ENCODE data around the gene OTOP2. TPM values are rescaled to one million over a fixed set of nuclear protein-coding genes. Genes with fewer than 3 reads are reported as not detected.
"Not testable (repeated sequence)": the region's sequence is repeated elsewhere in the genome, so short reads cannot be mapped to it uniquely, and the experiment has no call there.

The OTOP2 gene
- total RNA-seq, 2 experiments from 2014 or later: not detected

- ChIA-PET POLR2A (interaction anchor here (1.8 kb wide), 1 partner anchor 34 kb away, joined by 9 read pairs; the partner anchor contains the start of gene FDXR), CTCF (ENCODE audit: unreplicated experiment) (no interaction called here)
- H3K4me1 ChIP-seq (ENCODE audit: insufficient read depth, low read length, poor library complexity, severe bottlenecking): no peaks in the 10 kb centered on the region
- no peak overlapping the region for H2AFZ ChIP-seq (ENCODE audit: low read length)
- BruUV-seq (replicated peaks): no TSS peak
- no peak for DNase-seq (ENCODE audit: low spot score)
- no peaks in the 10 kb centered on the region for H4K20me1 ChIP-seq (ENCODE audit: insufficient read depth, low read length)
- H3K9me2 ChIP-seq (ENCODE audit: insufficient read depth, low read length): no peaks in the 10 kb centered on the region
- intact Hi-C loops (cut with micrococcal nuclease; ENCODE audit: unreplicated experiment): no loop called here
- H3K4me3 ChIP-seq (ENCODE audit: low read depth, low read length, poor library complexity, severe bottlenecking): no peak overlapping the region
- no peaks in the 10 kb centered on the region for H3K9me3 ChIP-seq (ENCODE audit: low read length)
- no peak overlapping the region for H3K27ac ChIP-seq (ENCODE audit: low read depth, low read length, poor library complexity, severe bottlenecking)
- H3K79me2 ChIP-seq (ENCODE audit: insufficient read depth, low read depth, low read length): no peaks in the 10 kb centered on the region
- no peak overlapping the region for H3K4me2 ChIP-seq (ENCODE audit: low read length)
- no peaks in the 10 kb centered on the region for H3K36me3 ChIP-seq (ENCODE audit: insufficient read depth, low read length)
- TF ChIP-seq EZH2phosphoT487 (IDR thresholded peaks at IDR 0.05; ENCODE audit: borderline replicate concordance, low read depth, low read length): no peak
- TF ChIP-seq, protein P1, sequence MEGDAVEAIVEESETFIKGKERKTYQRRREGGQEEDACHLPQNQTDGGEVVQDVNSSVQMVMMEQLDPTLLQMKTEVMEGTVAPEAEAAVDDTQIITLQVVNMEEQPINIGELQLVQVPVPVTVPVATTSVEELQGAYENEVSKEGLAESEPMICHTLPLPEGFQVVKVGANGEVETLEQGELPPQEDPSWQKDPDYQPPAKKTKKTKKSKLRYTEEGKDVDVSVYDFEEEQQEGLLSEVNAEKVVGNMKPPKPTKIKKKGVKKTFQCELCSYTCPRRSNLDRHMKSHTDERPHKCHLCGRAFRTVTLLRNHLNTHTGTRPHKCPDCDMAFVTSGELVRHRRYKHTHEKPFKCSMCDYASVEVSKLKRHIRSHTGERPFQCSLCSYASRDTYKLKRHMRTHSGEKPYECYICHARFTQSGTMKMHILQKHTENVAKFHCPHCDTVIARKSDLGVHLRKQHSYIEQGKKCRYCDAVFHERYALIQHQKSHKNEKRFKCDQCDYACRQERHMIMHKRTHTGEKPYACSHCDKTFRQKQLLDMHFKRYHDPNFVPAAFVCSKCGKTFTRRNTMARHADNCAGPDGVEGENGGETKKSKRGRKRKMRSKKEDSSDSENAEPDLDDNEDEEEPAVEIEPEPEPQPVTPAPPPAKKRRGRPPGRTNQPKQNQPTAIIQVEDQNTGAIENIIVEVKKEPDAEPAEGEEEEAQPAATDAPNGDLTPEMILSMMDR (conservative IDR thresholded peaks at IDR 0.05; ENCODE audit: low read length): no peak
Measured at GRCh38 chr17:74907012-74907411, 17.1 kb upstream of the OTOP2 start.

- H3K9me2 ChIP-seq (ENCODE audit: insufficient read depth, low read length); H3K27ac ChIP-seq (ENCODE audit: low read depth, low read length, poor library complexity, severe bottlenecking); DNase-seq (ENCODE audit: low spot score); intact Hi-C loops (cut with micrococcal nuclease; ENCODE audit: unreplicated experiment); H3K36me3 ChIP-seq (ENCODE audit: insufficient read depth, low read length); H3K79me2 ChIP-seq (ENCODE audit: insufficient read depth, low read depth, low read length); H3K4me2 ChIP-seq (ENCODE audit: low read length); H3K9me3 ChIP-seq (ENCODE audit: low read length); H3K4me3 ChIP-seq (ENCODE audit: low read depth, low read length, poor library complexity, severe bottlenecking); H4K20me1 ChIP-seq (ENCODE audit: insufficient read depth, low read length); BruUV-seq (replicated peaks); H2AFZ ChIP-seq (ENCODE audit: low read length); POLR2A ChIA-PET; H3K4me1 ChIP-seq (ENCODE audit: insufficient read depth, low read length, poor library complexity, severe bottlenecking); CTCF ChIA-PET (ENCODE audit: unreplicated experiment): not testable (repeated sequence)
Measured at GRCh38 chr17:74909097-74909496, 15.0 kb upstream of the OTOP2 start.

GRCh38 chr17:74911423-74911822, 12.7 kb upstream of the OTOP2 start:
- H3K36me3 ChIP-seq (ENCODE audit: insufficient read depth, low read length); CTCF ChIA-PET (ENCODE audit: unreplicated experiment); BruUV-seq (replicated peaks); H2AFZ ChIP-seq (ENCODE audit: low read length); intact Hi-C loops (cut with micrococcal nuclease; ENCODE audit: unreplicated experiment); H3K27ac ChIP-seq (ENCODE audit: low read depth, low read length, poor library complexity, severe bottlenecking); POLR2A ChIA-PET; H3K4me1 ChIP-seq (ENCODE audit: insufficient read depth, low read length, poor library complexity, severe bottlenecking); H3K9me3 ChIP-seq (ENCODE audit: low read length); DNase-seq (ENCODE audit: low spot score); H3K4me2 ChIP-seq (ENCODE audit: low read length); H3K4me3 ChIP-seq (ENCODE audit: low read depth, low read length, poor library complexity, severe bottlenecking); H3K9me2 ChIP-seq (ENCODE audit: insufficient read depth, low read length); H3K79me2 ChIP-seq (ENCODE audit: insufficient read depth, low read depth, low read length); H4K20me1 ChIP-seq (ENCODE audit: insufficient read depth, low read length): not testable (repeated sequence)
